AG04449 (cell line): Measurements from ENCODE around the gene CARS2.

Experiments used
- CTCF ChIA-PET: fragments of 350-600 bp; formaldehyde crosslinking; extraction: SDS; loops from one replicate; lab custom pipeline; 2021; ENCODE audit warnings: antibody characterized with exemption; lab: Yijun Ruan, JAX
- POLR2A ChIA-PET: fragments of 400-600, 350-600 bp; formaldehyde crosslinking; extraction: SDS; loops from one replicate; lab custom pipeline; 2020; ENCODE audit warnings: antibody characterized with exemption, inconsistent platforms; lab: Yijun Ruan, JAX
- DNase-seq: peaks from one replicate; pipeline ENCODE4 v3.0.0-alpha.2; 2010; ENCODE audit warnings: low read depth, low spot score
- H3K4me3 ChIP-seq: 2 replicates; pipeline ENCODE4 v1.5.1; 2011; ENCODE audit warnings: low read depth, mild to moderate bottlenecking, control low read depth, low read length
- TF ChIP-seq, protein P1 (sequence below): IDR thresholded peaks from one replicate; pipeline ENCODE4 v1.5.1; 2011; ENCODE audit warnings: mild to moderate bottlenecking, moderate library complexity, low read length, control low read depth, inconsistent platforms; ENCODE audit not compliant: insufficient read depth; ENCODE audit errors: missing control alignments

The CARS2 gene

GRCh38 chr13:110617321-110618072, 88.4 kb downstream of the CARS2 start:
- no peak for DNase-seq
- no peak overlapping the region; the same call in 1 of the 2 replicates for H3K4me3 ChIP-seq
- TF ChIP-seq, protein P1, sequence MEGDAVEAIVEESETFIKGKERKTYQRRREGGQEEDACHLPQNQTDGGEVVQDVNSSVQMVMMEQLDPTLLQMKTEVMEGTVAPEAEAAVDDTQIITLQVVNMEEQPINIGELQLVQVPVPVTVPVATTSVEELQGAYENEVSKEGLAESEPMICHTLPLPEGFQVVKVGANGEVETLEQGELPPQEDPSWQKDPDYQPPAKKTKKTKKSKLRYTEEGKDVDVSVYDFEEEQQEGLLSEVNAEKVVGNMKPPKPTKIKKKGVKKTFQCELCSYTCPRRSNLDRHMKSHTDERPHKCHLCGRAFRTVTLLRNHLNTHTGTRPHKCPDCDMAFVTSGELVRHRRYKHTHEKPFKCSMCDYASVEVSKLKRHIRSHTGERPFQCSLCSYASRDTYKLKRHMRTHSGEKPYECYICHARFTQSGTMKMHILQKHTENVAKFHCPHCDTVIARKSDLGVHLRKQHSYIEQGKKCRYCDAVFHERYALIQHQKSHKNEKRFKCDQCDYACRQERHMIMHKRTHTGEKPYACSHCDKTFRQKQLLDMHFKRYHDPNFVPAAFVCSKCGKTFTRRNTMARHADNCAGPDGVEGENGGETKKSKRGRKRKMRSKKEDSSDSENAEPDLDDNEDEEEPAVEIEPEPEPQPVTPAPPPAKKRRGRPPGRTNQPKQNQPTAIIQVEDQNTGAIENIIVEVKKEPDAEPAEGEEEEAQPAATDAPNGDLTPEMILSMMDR: no peak
- CTCF ChIA-PET: interaction anchor here (1.1 to 5.5 kb wide), 9 partner anchors 8 to 200 kb away, joined by 3 to 32 read pairs (median 3); no protein-coding TSS in a partner anchor
- POLR2A ChIA-PET: no interaction called here

DNA sequence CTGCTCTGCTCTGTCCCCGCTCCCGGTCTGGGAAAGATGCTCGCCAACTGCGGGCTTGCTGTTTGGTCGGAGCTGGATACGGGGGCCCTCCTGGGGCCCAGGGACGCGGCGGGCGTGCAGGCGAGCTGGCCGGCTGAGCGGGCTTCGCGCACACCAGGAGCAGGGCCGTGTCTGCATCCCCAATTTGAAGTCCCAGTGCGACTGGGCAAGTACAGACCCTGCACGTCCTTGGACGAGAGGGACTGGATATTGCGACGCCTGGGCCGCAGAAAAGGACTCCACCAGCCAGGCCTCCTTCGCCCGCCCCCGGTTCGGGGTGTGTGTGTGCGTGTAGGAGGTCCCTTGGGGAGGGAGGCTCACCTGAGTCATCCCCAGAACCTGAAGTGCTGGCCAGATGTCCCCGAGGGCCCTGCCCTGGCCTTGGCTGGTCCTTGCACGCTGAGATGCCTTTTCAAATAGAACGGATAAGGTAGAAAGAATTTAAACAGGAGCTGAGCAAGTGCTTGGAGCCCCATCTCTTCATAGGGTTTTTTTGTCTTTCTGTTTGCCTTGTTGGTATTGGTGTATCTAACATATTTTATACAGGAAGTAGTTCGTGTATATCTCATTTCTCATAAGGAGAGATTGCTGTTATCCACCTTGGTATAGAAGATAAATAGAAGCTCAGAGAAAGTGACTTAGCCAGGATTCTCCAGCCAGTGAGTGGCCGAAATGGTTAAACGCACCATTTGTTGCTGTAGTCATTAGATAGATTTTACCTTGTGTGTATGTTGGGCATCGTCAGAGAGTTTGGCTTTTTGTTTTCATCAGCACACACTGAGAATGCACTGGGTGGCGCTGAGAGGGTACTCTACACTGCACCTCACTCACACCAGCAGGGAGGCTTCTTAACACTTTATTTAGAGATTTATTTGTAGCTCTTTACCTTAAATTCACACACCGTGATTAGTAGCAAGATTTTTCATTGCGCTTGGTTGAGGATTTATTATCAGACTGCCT, 89.5 kb downstream of the CARS2 start:
- TF ChIP-seq, protein P1: no peak
- DNase-seq: no peak
- ChIA-PET CTCF (interaction anchor here (0.8 to 5.5 kb wide), 7 partner anchors 7 to 370 kb away, joined by 3 to 32 read pairs (median 3); no protein-coding TSS in a partner anchor), POLR2A (interaction anchor here (1.0 to 1.2 kb wide), 2 partner anchors 96 to 160 kb away, joined by 3 to 4 read pairs; no protein-coding TSS in a partner anchor)
- H3K4me3 ChIP-seq: peak overlapping the region; percentile 83

- peak within 1 kb of the TSS; percentile 83 for H3K4me3 ChIP-seq
- ChIA-PET CTCF (interaction anchor here (0.9 to 5.5 kb wide), 4 partner anchors 22 to 369 kb away, joined by 3 to 32 read pairs (median 4); no protein-coding TSS in a partner anchor), POLR2A (interaction anchor here (0.8 to 1.2 kb wide), 5 partner anchors 20 to 227 kb away, joined by 3 to 4 read pairs (median 3); partner anchors contain the start of gene RAB20)
- TF ChIP-seq, protein P1: no peak
- peak; percentile 58 for DNase-seq
Observed at GRCh38 chr13:110615322-110616102, 90.4 kb downstream of the CARS2 start, which contains the start of gene NAXD. NAXD (plus strand) TSS chr13:110615545; CDS start chr13:110615602, 57 bp downstream.

- CTCF ChIA-PET: interaction anchor here (0.9 to 1.3 kb wide), 2 partner anchors 21 to 368 kb away, joined by 3 to 5 read pairs; no protein-coding TSS in a partner anchor
- no peak for DNase-seq
- POLR2A ChIA-PET: interaction anchor here (0.8 to 1.2 kb wide), 5 partner anchors 20 to 226 kb away, joined by 3 to 4 read pairs (median 3); partner anchors contain the start of gene RAB20
- peak overlapping the region; percentile 83 for H3K4me3 ChIP-seq
- TF ChIP-seq, protein P1: no peak
Observed at GRCh38 chr13:110615005-110615321, 91.0 kb downstream of the CARS2 start.

DNA sequence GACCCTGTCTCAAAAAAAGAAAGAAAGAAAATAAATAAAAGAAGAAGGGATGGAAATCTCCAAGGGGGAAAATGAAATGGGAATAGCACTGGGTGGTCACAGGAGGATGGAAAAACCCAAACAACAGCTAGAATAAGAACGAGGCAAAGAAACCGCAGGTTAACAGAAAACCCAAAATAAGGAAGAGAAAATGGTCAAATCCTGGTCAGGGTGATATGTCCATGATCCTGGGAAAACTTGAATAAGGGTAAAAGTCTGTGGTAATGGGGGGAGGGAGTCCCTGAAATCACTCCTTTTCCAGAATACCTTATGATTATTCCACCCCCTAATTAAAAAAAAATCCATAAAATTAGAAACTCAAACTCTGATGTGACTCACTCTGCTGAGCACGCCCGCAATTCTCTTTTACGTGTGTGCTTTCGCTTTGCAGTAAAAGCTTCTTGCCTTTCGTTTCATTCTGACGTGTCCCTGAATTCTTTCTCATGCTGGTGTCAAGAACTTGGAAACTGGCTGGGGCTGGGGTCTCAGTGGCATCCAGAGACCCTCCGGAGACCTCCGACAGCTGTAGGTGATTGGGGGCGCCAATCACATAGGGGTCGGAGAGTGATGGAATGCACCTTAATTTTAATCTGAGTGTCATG, 94.8 kb downstream of the CARS2 start:
- POLR2A ChIA-PET: no interaction called here
- H3K4me3 ChIP-seq: no peak overlapping the region
- TF ChIP-seq, protein P1: no peak
- no peak for DNase-seq
- CTCF ChIA-PET: interaction anchor here (1.4 to 2.7 kb wide), 2 partner anchors 7 to 18 kb away, joined by 4 to 11 read pairs; no protein-coding TSS in a partner anchor
